WTC11 (cell line): Measurements from ENCODE around the gene RGSL1. TPM values are rescaled to one million over a fixed set of nuclear protein-coding genes. Genes with fewer than 3 reads are reported as not detected.

ENCODE experiments used
- ATAC-seq: fragments of 200-7000 bp; cut with Tn5 transposase; 2 replicates; pipeline ENCODE4 v1.10.0; 2021; ENCODE audit warnings: mild to moderate bottlenecking, moderate library complexity
- CTCF ChIA-PET: fragments of 300-600 bp; sonication (Branson Sonifier 250); formaldehyde crosslinking; loops from one replicate; lab custom pipeline; 2021; ENCODE audit warnings: antibody characterized with exemption; lab: Charles Lee
- POLR2A ChIA-PET: fragments of 350-600 bp; sonication (Branson Sonifier 250); formaldehyde crosslinking; loops from one replicate; lab custom pipeline; 2021; ENCODE audit warnings: antibody characterized with exemption; lab: Charles Lee
- DNase-seq: peaks from one replicate; pipeline ENCODE4 v3.0.0; 2021; ENCODE audit warnings: low spot score
- H3K27ac Mint-ChIP-seq: 2 replicates; pipeline ENCODE4 v1.8.0; 2021; ENCODE audit warnings: mixed read lengths
- H3K27me3 Mint-ChIP-seq: 2 replicates; pipeline ENCODE4 v1.8.0; 2021; ENCODE audit warnings: low read depth, mild to moderate bottlenecking, moderate library complexity, mixed read lengths
- H3K36me3 Mint-ChIP-seq: 2 replicates; pipeline ENCODE4 v1.8.0; 2021; ENCODE audit warnings: mixed read lengths
- H3K4me1 Mint-ChIP-seq: 2 replicates; pipeline ENCODE4 v1.8.0; 2022; ENCODE audit warnings: mixed read lengths
- H3K4me3 Mint-ChIP-seq: 2 replicates; pipeline ENCODE4 v1.8.0; 2021; ENCODE audit warnings: mild to moderate bottlenecking, moderate library complexity, mixed read lengths
- H3K9me3 Mint-ChIP-seq: 2 replicates; pipeline ENCODE4 v1.8.0; 2021; ENCODE audit warnings: mixed read lengths
- AR ChIP-seq: fragments of 250-450 bp; sonication (Bioruptor Pico); IDR thresholded peaks from 2 replicates; pipeline ENCODE4 v1.9.0; 2021; ENCODE audit warnings: mild to moderate bottlenecking
- ATF1 ChIP-seq: sonication (generic); formaldehyde crosslinking; IDR thresholded peaks from 2 replicates; pipeline ENCODE4 v1.8.1; 2023; ENCODE audit warnings: mild to moderate bottlenecking, moderate library complexity, missing genetic modification reagents
- CBFB ChIP-seq: sonication (generic); formaldehyde crosslinking; IDR thresholded peaks from 2 replicates; pipeline ENCODE4 v1.8.1; 2022; ENCODE audit warnings: mild to moderate bottlenecking, low read depth, missing genetic modification reagents
- CREB1 ChIP-seq: sonication (generic); formaldehyde crosslinking; IDR thresholded peaks from 2 replicates; pipeline ENCODE4 v1.8.0; 2023; ENCODE audit warnings: mild to moderate bottlenecking, missing genetic modification reagents
- E2F5 ChIP-seq: sonication (generic); formaldehyde crosslinking; IDR thresholded peaks from 2 replicates; pipeline ENCODE4 v1.8.1; 2022; ENCODE audit warnings: mild to moderate bottlenecking, moderate library complexity, missing genetic modification reagents
- IRF1 ChIP-seq: sonication (generic); formaldehyde crosslinking; IDR thresholded peaks from 2 replicates; pipeline ENCODE4 v1.8.0; 2023; ENCODE audit warnings: missing genetic modification reagents
- JUN ChIP-seq: sonication (generic); formaldehyde crosslinking; IDR thresholded peaks from 2 replicates; pipeline ENCODE4 v1.8.0; 2023; ENCODE audit warnings: mild to moderate bottlenecking, missing genetic modification reagents
- PREB ChIP-seq: sonication (generic); formaldehyde crosslinking; IDR thresholded peaks from 2 replicates; pipeline ENCODE4 v1.8.1; 2022; ENCODE audit warnings: mild to moderate bottlenecking, missing genetic modification reagents, moderate library complexity, borderline replicate concordance
- SMAD3 ChIP-seq: sonication (generic); formaldehyde crosslinking; IDR thresholded peaks from 2 replicates; pipeline ENCODE4 v1.8.0; 2022; ENCODE audit warnings: missing genetic modification reagents, mild to moderate bottlenecking, borderline replicate concordance
- SMAD4 ChIP-seq: sonication (generic); formaldehyde crosslinking; IDR thresholded peaks from 2 replicates; pipeline ENCODE4 v1.8.0; 2022; ENCODE audit warnings: mild to moderate bottlenecking, missing genetic modification reagents
- SOX15 ChIP-seq: fragments of 250-450 bp; sonication (Bioruptor Pico); IDR thresholded peaks from 2 replicates; pipeline ENCODE4 v1.9.0; 2021; ENCODE audit warnings: mild to moderate bottlenecking
- TP53 ChIP-seq: sonication (generic); formaldehyde crosslinking; IDR thresholded peaks from 2 replicates; pipeline ENCODE4 v1.8.1; 2023; ENCODE audit warnings: mild to moderate bottlenecking, missing genetic modification reagents
- ZNF263 ChIP-seq: sonication (generic); formaldehyde crosslinking; IDR thresholded peaks from 2 replicates; pipeline ENCODE4 v1.8.1; 2022; ENCODE audit warnings: low read depth, mild to moderate bottlenecking, moderate library complexity, missing genetic modification reagents
- ZNF512 ChIP-seq: sonication (generic); formaldehyde crosslinking; IDR thresholded peaks from 2 replicates; pipeline ENCODE4 v1.8.1; 2022; ENCODE audit warnings: missing genetic modification reagents, borderline replicate concordance
- total RNA-seq: library from RNA; stranded (reverse); gene quantifications from 3 replicates; pipeline ENCODE4 v1.2.3, GENCODE V29; 2021
- TF ChIP-seq, protein P1 (sequence below): fragments of 250-450 bp; sonication (Bioruptor Pico); IDR thresholded peaks from 2 replicates; pipeline ENCODE4 v1.9.0; 2021; ENCODE audit warnings: mild to moderate bottlenecking, borderline replicate concordance
- TF ChIP-seq, protein P2 (sequence below): sonication (generic); formaldehyde crosslinking; IDR thresholded peaks from 2 replicates; pipeline ENCODE4 v1.8.0; 2022; ENCODE audit warnings: mild to moderate bottlenecking, missing genetic modification reagents

RGSL1 gene
- total RNA-seq, 1 experiment from 2014 or later: not detected

GRCh38 chr1:182533896-182534295 lies 84.0 kb downstream of the RGSL1 start:
- ATAC-seq (no peak), DNase-seq (no peak)
- Mint-ChIP-seq H3K4me3 (no peak overlapping the region), H3K9me3 (no peaks in the 10 kb centered on the region), H3K27me3 (no peaks in the 10 kb centered on the region; the same call in 1 of the 2 replicates), H3K27ac (no peak overlapping the region), H3K36me3 (no peaks in the 10 kb centered on the region), H3K4me1 (peaks cover 10% of the 10 kb centered on the region)
- TF ChIP-seq ZNF512 (no peak), ZNF263 (no peak), E2F5 (no peak), SOX15 (CRISPR knock-in tag) (no peak), AR (CRISPR knock-in tag) (no peak), IRF1 (CRISPR knock-in tag) (no peak), ATF1 (CRISPR knock-in tag) (no peak), SMAD3 (CRISPR knock-in tag) (no peak), SMAD4 (CRISPR knock-in tag) (no peak), PREB (CRISPR knock-in tag) (no peak), CBFB (CRISPR knock-in tag) (no peak), JUN (CRISPR knock-in tag) (no peak), TP53 (CRISPR knock-in tag) (no peak), CREB1 (no peak)
- TF ChIP-seq, protein P1, sequence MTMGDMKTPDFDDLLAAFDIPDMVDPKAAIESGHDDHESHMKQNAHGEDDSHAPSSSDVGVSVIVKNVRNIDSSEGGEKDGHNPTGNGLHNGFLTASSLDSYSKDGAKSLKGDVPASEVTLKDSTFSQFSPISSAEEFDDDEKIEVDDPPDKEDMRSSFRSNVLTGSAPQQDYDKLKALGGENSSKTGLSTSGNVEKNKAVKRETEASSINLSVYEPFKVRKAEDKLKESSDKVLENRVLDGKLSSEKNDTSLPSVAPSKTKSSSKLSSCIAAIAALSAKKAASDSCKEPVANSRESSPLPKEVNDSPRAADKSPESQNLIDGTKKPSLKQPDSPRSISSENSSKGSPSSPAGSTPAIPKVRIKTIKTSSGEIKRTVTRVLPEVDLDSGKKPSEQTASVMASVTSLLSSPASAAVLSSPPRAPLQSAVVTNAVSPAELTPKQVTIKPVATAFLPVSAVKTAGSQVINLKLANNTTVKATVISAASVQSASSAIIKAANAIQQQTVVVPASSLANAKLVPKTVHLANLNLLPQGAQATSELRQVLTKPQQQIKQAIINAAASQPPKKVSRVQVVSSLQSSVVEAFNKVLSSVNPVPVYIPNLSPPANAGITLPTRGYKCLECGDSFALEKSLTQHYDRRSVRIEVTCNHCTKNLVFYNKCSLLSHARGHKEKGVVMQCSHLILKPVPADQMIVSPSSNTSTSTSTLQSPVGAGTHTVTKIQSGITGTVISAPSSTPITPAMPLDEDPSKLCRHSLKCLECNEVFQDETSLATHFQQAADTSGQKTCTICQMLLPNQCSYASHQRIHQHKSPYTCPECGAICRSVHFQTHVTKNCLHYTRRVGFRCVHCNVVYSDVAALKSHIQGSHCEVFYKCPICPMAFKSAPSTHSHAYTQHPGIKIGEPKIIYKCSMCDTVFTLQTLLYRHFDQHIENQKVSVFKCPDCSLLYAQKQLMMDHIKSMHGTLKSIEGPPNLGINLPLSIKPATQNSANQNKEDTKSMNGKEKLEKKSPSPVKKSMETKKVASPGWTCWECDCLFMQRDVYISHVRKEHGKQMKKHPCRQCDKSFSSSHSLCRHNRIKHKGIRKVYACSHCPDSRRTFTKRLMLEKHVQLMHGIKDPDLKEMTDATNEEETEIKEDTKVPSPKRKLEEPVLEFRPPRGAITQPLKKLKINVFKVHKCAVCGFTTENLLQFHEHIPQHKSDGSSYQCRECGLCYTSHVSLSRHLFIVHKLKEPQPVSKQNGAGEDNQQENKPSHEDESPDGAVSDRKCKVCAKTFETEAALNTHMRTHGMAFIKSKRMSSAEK (CRISPR knock-in tag): no peak
- TF ChIP-seq, protein P2, sequence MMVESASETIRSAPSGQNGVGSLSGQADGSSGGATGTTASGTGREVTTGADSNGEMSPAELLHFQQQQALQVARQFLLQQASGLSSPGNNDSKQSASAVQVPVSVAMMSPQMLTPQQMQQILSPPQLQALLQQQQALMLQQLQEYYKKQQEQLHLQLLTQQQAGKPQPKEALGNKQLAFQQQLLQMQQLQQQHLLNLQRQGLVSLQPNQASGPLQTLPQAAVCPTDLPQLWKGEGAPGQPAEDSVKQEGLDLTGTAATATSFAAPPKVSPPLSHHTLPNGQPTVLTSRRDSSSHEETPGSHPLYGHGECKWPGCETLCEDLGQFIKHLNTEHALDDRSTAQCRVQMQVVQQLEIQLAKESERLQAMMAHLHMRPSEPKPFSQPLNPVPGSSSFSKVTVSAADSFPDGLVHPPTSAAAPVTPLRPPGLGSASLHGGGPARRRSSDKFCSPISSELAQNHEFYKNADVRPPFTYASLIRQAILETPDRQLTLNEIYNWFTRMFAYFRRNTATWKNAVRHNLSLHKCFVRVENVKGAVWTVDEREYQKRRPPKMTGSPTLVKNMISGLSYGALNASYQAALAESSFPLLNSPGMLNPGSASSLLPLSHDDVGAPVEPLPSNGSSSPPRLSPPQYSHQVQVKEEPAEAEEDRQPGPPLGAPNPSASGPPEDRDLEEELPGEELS (CRISPR knock-in tag): no peak
- POLR2A ChIA-PET: no interaction called here
- CTCF ChIA-PET: no interaction called here
